Colonic mucosa (tissue), 4 donors: ENCODE measurements around the gene MAOB. TPM values are rescaled to one million over a fixed set of nuclear protein-coding genes. Genes with fewer than 3 reads are reported as not detected.

Experiments used
- DNase-seq: peaks from one replicate; pipeline ENCODE4 v3.0.0-alpha.2; 2020
- H3K27ac ChIP-seq: fragments of 200-600 bp; one replicate; pipeline ENCODE4 v1.8.0; 2021
- H3K27me3 ChIP-seq: fragments of 200-600 bp; one replicate; pipeline ENCODE4 v1.8.0; 2021
- H3K36me3 ChIP-seq: fragments of 200-600 bp; one replicate; pipeline ENCODE4 v1.8.0; 2021
- H3K4me1 ChIP-seq: fragments of 200-600 bp; one replicate; pipeline ENCODE4 v1.8.0; 2021; ENCODE audit warnings: mild to moderate bottlenecking
- H3K4me3 ChIP-seq: fragments of 200-600 bp; one replicate; pipeline ENCODE4 v1.8.0; 2021
- H3K9ac ChIP-seq, 2 donors: one replicate each; pipeline ENCODE4 v1.7.0; 2013; ENCODE audit warnings: control low read depth in 2 of 2, low read depth in 2 of 2, low read length in 2 of 2
- H3K9me3 ChIP-seq: fragments of 200-600 bp; one replicate; pipeline ENCODE4 v1.8.0; 2021
- CTCF ChIP-seq: fragments of 200-600 bp; IDR thresholded peaks from one replicate; pipeline ENCODE4 v1.8.0; 2022; ENCODE audit warnings: antibody characterized with exemption, mild to moderate bottlenecking
- intact Hi-C: fragments of 100-400 bp; cut with DNase I; formaldehyde crosslinking; loops from one replicate; pipeline ENCODE4 v1.14.1; 2022
- total RNA-seq, 2 donors: library from RNA; stranded (reverse); fragmentation: NEBNext Ultra II Directional in 1 of 2; extraction: Animal tissue kit (Norgen Biotek cat#: 25700) in 1 of 2; gene quantifications; one replicate each; pipeline ENCODE4 v1.2.1, GENCODE V29; 2021
- donor health status: healthy.
- donor health status: DM: no; HTN: no; CAD: no.
- donor health status: DM: no; HTN: no; CAD: no.

The MAOB gene
- total RNA-seq, 2 donors from 2014 or later: 4.4 to 9.2 TPM

DNA sequence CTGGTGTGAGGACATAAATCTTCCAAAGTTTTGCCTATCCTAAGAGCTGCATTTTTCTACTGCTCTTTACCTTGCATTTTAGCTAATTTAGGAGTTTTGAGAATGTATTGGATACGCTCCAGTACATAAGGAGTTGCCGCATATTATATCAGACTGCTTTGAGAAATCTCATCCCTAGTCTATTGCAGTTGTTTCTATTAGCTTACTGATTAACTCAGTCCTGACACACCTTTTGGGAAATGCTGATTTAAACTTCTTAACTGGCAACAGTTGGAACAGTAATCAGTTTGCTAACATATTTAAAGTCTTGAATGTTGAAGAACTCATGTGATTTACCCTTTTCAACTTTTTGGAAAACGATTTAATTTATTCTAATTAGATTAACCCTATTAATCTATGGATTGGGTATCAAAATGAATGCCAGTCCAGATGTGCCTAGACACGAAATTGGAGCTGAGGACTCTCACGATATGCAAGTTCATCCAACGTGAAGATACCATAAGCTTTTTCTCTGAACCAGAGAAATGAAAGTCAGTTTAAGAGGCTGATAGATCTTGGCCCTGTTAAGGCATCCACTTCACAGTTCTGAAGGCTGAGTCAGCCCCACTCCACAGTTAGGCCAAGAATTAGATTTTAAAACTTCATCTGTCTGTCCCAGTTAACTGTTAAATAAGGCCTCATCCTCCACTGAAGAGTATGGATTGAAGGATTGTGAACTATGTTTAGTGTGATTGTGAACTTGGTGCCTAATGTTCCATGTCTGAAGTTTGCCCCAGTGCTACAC lies 136.1 kb downstream of the MAOB start:
- no peak overlapping the region for H3K4me3 ChIP-seq
- no peak for DNase-seq
- H3K4me1 ChIP-seq: no peaks in the 10 kb centered on the region
- H3K36me3 ChIP-seq: no peaks in the 10 kb centered on the region
- H3K27ac ChIP-seq: peak overlapping the region; percentile 24
- H3K9me3 ChIP-seq: no peaks in the 10 kb centered on the region
- no peak overlapping the region for H3K9ac ChIP-seq
- H3K27me3 ChIP-seq: no peaks in the 10 kb centered on the region
- intact Hi-C loops: loop anchor here (10.0 kb wide), 1 partner anchor 81 kb away; no protein-coding TSS in a partner anchor
- no peak for TF ChIP-seq CTCF

DNA sequence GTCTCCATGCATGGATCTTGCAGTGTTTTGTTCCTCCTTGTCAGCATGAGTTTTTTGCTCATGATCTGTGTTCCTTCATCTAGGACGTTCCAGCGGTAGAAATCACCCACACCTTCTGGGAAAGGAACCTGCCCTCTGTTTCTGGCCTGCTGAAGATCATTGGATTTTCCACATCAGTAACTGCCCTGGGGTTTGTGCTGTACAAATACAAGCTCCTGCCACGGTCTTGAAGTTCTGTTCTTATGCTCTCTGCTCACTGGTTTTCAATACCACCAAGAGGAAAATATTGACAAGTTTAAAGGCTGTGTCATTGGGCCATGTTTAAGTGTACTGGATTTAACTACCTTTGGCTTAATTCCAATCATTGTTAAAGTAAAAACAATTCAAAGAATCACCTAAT lies 138.0 kb downstream of the MAOB start:
- no peak for TF ChIP-seq CTCF
- no peaks in the 10 kb centered on the region for H3K27me3 ChIP-seq
- H3K9ac ChIP-seq: no peak overlapping the region
- no peaks in the 10 kb centered on the region for H3K36me3 ChIP-seq
- H3K27ac ChIP-seq: no peak overlapping the region
- no peaks in the 10 kb centered on the region for H3K9me3 ChIP-seq
- intact Hi-C loops: loop anchor here (10.0 kb wide), 1 partner anchor 79 kb away; no protein-coding TSS in a partner anchor
- DNase-seq: no peak
- H3K4me1 ChIP-seq: no peaks in the 10 kb centered on the region
- H3K4me3 ChIP-seq: no peak overlapping the region

GRCh38 chrX:43743100-43743822 lies 139.0 kb downstream of the MAOB start:
- Histone ChIP-seq H3K4me3 (no peak overlapping the region), H3K36me3 (no peaks in the 10 kb centered on the region), H3K9me3 (no peaks in the 10 kb centered on the region), H3K27me3 (no peaks in the 10 kb centered on the region), H3K9ac (no peak overlapping the region), H3K27ac (no peak overlapping the region), H3K4me1 (no peaks in the 10 kb centered on the region)
- DNase-seq: no peak
- no peak for TF ChIP-seq CTCF
- intact Hi-C loops: loop anchor here (10.0 kb wide), 1 partner anchor 78 kb away; no protein-coding TSS in a partner anchor

GRCh38 chrX:43741843-43742573 lies 140.2 kb downstream of the MAOB start:
- H3K4me1 ChIP-seq: no peaks in the 10 kb centered on the region
- no peak overlapping the region for H3K9ac ChIP-seq
- no peak for TF ChIP-seq CTCF
- no peaks in the 10 kb centered on the region for H3K36me3 ChIP-seq
- no peak for DNase-seq
- no peaks in the 10 kb centered on the region for H3K27me3 ChIP-seq
- no peak overlapping the region for H3K27ac ChIP-seq
- H3K4me3 ChIP-seq: no peak overlapping the region
- intact Hi-C loops: loop anchor here (10.0 kb wide), 1 partner anchor 77 kb away; no protein-coding TSS in a partner anchor
- H3K9me3 ChIP-seq: no peaks in the 10 kb centered on the region

GRCh38 chrX:43735957-43736356 lies 146.3 kb downstream of the MAOB start:
- no peaks in the 10 kb centered on the region for H3K27me3 ChIP-seq
- H3K4me3 ChIP-seq: no peak overlapping the region
- intact Hi-C loops: no loop called here
- no peak for DNase-seq
- H3K4me1 ChIP-seq: no peaks in the 10 kb centered on the region
- no peak for TF ChIP-seq CTCF
- H3K27ac ChIP-seq: no peak overlapping the region
- no peaks in the 10 kb centered on the region for H3K36me3 ChIP-seq
- H3K9me3 ChIP-seq: no peaks in the 10 kb centered on the region
- H3K9ac ChIP-seq: no peak overlapping the region
